NCI-H1930 (cell line): ENCODE data around the gene NCKAP5.

Source experiments
- DNase-seq, 2 experiments: peaks; one replicate each; lab custom pipeline; 2025; lab: John Stamatoyannopoulos, UW

NCKAP5 gene

GRCh38 chr2:133086176-133086575 is 482.1 kb downstream of the NCKAP5 start:
- no peak for DNase-seq

- DNase-seq: no peak
Observed at GRCh38 chr2:133085646-133086045, 482.6 kb downstream of the NCKAP5 start.

GRCh38 chr2:133082034-133082433 is 486.2 kb downstream of the NCKAP5 start:
- no peak for DNase-seq

GRCh38 chr2:133080822-133081221 is 487.4 kb downstream of the NCKAP5 start:
- no peak for DNase-seq

GRCh38 chr2:133078667-133079411 is 489.4 kb downstream of the NCKAP5 start:
- DNase-seq: no peak

GRCh38 chr2:133077269-133077822 is 490.9 kb downstream of the NCKAP5 start:
- DNase-seq: no peak

GRCh38 chr2:133072837-133073694 is 495.2 kb downstream of the NCKAP5 start:
- no peak for DNase-seq

- no peak for DNase-seq
Observed at GRCh38 chr2:133063775-133064174, 504.5 kb downstream of the NCKAP5 start.

- no peak for DNase-seq
Observed at GRCh38 chr2:133062931-133063665, 505.2 kb downstream of the NCKAP5 start.

- DNase-seq: no peak
Observed at GRCh38 chr2:133061874-133062593, 506.2 kb downstream of the NCKAP5 start.

- DNase-seq: no peak
Observed at GRCh38 chr2:133054297-133054696, 514.0 kb downstream of the NCKAP5 start.

- DNase-seq: no peak
Observed at GRCh38 chr2:133053541-133053940, 514.7 kb downstream of the NCKAP5 start.

GRCh38 chr2:133045787-133046186 is 522.5 kb downstream of the NCKAP5 start:
- no peak for DNase-seq

- no peak for DNase-seq
Observed at GRCh38 chr2:133044556-133044955, 523.7 kb downstream of the NCKAP5 start.

GRCh38 chr2:133040170-133040569 is 528.1 kb downstream of the NCKAP5 start:
- no peak for DNase-seq

- no peak for DNase-seq
Observed at GRCh38 chr2:133039531-133039930, 528.7 kb downstream of the NCKAP5 start.

GRCh38 chr2:133026536-133027177 is 541.6 kb downstream of the NCKAP5 start:
- DNase-seq: no peak

GRCh38 chr2:133025004-133025403 is 543.3 kb downstream of the NCKAP5 start:
- no peak for DNase-seq

GRCh38 chr2:133012847-133013734 is 555.2 kb downstream of the NCKAP5 start:
- DNase-seq: no peak

GRCh38 chr2:133004623-133005022 is 563.6 kb downstream of the NCKAP5 start:
- DNase-seq: no peak
